ENCODE measurements around the gene FADS3. TPM values are rescaled to one million over a fixed set of nuclear protein-coding genes. Genes with fewer than 3 reads are reported as not detected.
A peak's percentile ranks its signal among the peaks of the same experiment; 100 is the strongest.

FADS3 gene
- total RNA-seq, 1 donor = 127 TPM

- no peaks in the 10 kb centered on the region for H3K36me3 ChIP-seq (ENCODE audit: insufficient read depth, low read length)
- no peaks in the 10 kb centered on the region for H4K20me1 ChIP-seq (ENCODE audit: insufficient read depth, low read length)
- TF ChIP-seq, protein P1, sequence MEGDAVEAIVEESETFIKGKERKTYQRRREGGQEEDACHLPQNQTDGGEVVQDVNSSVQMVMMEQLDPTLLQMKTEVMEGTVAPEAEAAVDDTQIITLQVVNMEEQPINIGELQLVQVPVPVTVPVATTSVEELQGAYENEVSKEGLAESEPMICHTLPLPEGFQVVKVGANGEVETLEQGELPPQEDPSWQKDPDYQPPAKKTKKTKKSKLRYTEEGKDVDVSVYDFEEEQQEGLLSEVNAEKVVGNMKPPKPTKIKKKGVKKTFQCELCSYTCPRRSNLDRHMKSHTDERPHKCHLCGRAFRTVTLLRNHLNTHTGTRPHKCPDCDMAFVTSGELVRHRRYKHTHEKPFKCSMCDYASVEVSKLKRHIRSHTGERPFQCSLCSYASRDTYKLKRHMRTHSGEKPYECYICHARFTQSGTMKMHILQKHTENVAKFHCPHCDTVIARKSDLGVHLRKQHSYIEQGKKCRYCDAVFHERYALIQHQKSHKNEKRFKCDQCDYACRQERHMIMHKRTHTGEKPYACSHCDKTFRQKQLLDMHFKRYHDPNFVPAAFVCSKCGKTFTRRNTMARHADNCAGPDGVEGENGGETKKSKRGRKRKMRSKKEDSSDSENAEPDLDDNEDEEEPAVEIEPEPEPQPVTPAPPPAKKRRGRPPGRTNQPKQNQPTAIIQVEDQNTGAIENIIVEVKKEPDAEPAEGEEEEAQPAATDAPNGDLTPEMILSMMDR (IDR thresholded peaks at IDR 0.05; ENCODE audit: extremely low read depth, low read depth, low read length) = no peak
- no peak overlapping the region for H3K4me2 ChIP-seq (ENCODE audit: insufficient read depth, low read length)
- H3K79me2 ChIP-seq (ENCODE audit: insufficient read depth, low read length) = no peaks in the 10 kb centered on the region
- H3K27ac ChIP-seq (ENCODE audit: low read depth, low read length) = no peak overlapping the region
- H3K27me3 ChIP-seq (ENCODE audit: insufficient read depth, low read length) = no peaks in the 10 kb centered on the region
- no peak overlapping the region for H3K4me3 ChIP-seq (ENCODE audit: insufficient read depth, low read length)
- peaks cover 12% of the 10 kb centered on the region for H3K4me1 ChIP-seq (ENCODE audit: insufficient read depth, low read length)
- peak; percentile 82 for DNase-seq (ENCODE audit: insufficient read length, low spot score, missing footprints)
- no peak overlapping the region for H2AFZ ChIP-seq (ENCODE audit: low read length)
- no peaks in the 10 kb centered on the region for H3K9me3 ChIP-seq (ENCODE audit: low read depth, low read length)
Measured at GRCh38 chr11:61866958-61867343, 24.4 kb downstream of the FADS3 start.

DNA sequence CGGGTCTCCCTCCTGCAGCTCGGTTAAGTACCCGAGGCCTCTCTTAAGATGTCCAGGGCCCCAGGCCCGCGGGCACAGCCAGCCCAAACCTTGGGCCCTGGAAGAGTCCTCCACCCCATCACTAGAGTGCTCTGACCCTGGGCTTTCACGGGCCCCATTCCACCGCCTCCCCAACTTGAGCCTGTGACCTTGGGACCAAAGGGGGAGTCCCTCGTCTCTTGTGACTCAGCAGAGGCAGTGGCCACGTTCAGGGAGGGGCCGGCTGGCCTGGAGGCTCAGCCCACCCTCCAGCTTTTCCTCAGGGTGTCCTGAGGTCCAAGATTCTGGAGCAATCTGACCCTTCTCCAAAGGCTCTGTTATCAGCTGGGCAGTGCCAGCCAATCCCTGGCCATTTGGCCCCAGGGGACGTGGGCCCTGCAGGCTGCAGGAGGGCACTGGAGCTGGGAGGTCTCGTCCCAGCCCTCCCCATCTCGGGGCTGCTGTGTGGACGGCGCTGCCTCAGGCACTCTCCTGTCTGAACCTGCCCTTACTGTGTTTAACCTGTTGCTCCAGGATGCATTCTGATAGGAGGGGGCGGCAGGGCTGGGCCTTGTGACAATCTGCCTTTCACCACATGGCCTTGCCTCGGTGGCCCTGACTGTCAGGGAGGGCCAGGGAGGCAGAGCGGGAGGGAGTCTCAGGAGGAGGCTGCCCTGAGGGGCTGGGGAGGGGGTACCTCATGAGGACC, 25.0 kb downstream of the FADS3 start:
- Histone ChIP-seq H3K9me3 (ENCODE audit: low read depth, low read length) (no peaks in the 10 kb centered on the region), H3K36me3 (ENCODE audit: insufficient read depth, low read length) (no peaks in the 10 kb centered on the region), H4K20me1 (ENCODE audit: insufficient read depth, low read length) (no peaks in the 10 kb centered on the region), H3K4me3 (ENCODE audit: insufficient read depth, low read length) (no peak overlapping the region), H3K4me1 (ENCODE audit: insufficient read depth, low read length) (peaks cover 11% of the 10 kb centered on the region), H3K27ac (ENCODE audit: low read depth, low read length) (no peak overlapping the region), H3K27me3 (ENCODE audit: insufficient read depth, low read length) (no peaks in the 10 kb centered on the region), H3K79me2 (ENCODE audit: insufficient read depth, low read length) (no peaks in the 10 kb centered on the region), H2AFZ (ENCODE audit: low read length) (no peak overlapping the region), H3K4me2 (ENCODE audit: insufficient read depth, low read length) (no peak overlapping the region)
- TF ChIP-seq, protein P1 (IDR thresholded peaks at IDR 0.05; ENCODE audit: extremely low read depth, low read depth, low read length) = no peak
- DNase-seq (ENCODE audit: insufficient read length, low spot score, missing footprints) = peak; percentile 58

DNA sequence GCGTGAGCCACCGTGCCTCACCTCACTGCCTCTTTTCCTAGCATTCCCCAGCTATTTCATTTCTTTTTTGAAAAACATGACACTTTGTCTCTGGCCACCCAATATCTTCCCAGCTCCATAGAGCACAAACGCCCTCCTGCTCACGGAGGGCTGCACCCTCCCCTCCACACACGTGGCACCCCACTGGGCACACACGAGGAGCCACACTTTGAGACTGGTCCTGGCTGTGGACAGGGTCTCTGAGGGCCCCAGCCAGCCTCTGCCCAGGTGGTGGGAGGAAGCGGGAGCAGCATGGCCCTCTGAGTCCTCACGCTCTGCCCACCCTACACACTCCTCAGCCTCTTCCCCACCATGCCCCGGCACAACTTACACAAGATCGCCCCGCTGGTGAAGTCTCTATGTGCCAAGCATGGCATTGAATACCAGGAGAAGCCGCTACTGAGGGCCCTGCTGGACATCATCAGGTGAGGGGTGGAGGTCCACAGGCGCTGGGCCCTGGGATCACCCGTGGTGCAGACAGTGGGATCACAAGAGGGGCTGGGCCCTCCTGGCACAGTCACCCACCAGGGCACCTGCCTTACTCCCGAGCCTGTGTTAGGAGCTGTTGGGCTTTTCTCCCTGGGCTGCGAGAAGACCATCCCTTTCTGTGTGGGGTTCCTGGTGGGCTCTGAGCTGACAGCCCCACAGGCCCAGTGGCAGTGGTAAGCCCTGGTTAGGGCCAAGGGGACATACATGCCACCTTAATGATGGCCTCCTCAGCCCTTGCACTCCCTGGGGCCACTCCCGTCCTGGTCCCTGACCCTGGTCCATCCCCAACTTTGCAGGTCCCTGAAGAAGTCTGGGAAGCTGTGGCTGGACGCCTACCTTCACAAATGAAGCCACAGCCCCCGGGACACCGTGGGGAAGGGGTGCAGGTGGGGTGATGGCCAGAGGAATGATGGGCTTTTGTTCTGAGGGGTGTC, 26.2 kb downstream of the FADS3 start:
- Histone ChIP-seq H3K9me3 (ENCODE audit: low read depth, low read length) (no peaks in the 10 kb centered on the region), H3K79me2 (ENCODE audit: insufficient read depth, low read length) (no peaks in the 10 kb centered on the region), H3K27me3 (ENCODE audit: insufficient read depth, low read length) (no peaks in the 10 kb centered on the region), H3K4me3 (ENCODE audit: insufficient read depth, low read length) (no peak overlapping the region), H3K36me3 (ENCODE audit: insufficient read depth, low read length) (no peaks in the 10 kb centered on the region), H3K4me2 (ENCODE audit: insufficient read depth, low read length) (no peak overlapping the region), H4K20me1 (ENCODE audit: insufficient read depth, low read length) (no peaks in the 10 kb centered on the region), H3K4me1 (ENCODE audit: insufficient read depth, low read length) (no peaks in the 10 kb centered on the region), H2AFZ (ENCODE audit: low read length) (no peak overlapping the region), H3K27ac (ENCODE audit: low read depth, low read length) (no peak overlapping the region)
- DNase-seq (ENCODE audit: insufficient read length, low spot score, missing footprints) = peak; percentile 49
- TF ChIP-seq, protein P1 (IDR thresholded peaks at IDR 0.05; ENCODE audit: extremely low read depth, low read depth, low read length) = no peak

All from osteoblast (primary cell).